ENCODE measurements around the gene MYH13. TPM values are rescaled to one million over a fixed set of nuclear protein-coding genes. Genes with fewer than 3 reads are reported as not detected.

The MYH13 gene
- total RNA-seq, 4 donors from 2014 or later, result not detected

DNA sequence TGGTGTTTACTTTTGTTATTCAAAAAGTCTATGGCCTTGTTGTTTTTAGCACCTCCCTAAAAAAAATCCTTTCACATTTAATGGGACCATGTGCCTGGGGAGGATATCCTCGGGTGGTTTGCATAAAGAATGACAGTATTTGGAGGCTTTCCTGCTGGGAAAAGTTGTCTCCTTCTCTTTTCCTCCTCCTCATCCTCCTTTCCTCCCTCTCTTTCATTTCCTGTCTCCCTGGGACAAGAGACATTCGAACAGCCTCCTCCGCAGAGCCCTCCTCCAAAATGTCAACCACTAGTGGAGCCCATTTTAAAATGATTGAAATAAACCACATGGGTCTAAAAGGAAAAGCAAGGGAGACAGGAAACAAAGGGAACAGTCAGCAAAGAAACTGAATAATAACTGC is 67.4 kb downstream of the MYH13 start:
- Histone ChIP-seq H3K27ac (no peak overlapping the region), H3K4me3 (no peak overlapping the region), H3K27me3 (no peaks in the 10 kb centered on the region), H3K36me3 (no peaks in the 10 kb centered on the region), H3K4me1 (no peaks in the 10 kb centered on the region), H3K9me3 (no peaks in the 10 kb centered on the region)
- DNase-seq (ENCODE audit: low spot score in 2 of 2), result no peak
- 36 to 43% methylated on average over 3 of the region's 3 CpGs for WGBS, 2 donors
- TF ChIP-seq EP300 (IDR thresholded peaks at IDR 0.05) (no peak), POLR2A (IDR thresholded peaks at IDR 0.05) (no peak)
- TF ChIP-seq, protein P1, sequence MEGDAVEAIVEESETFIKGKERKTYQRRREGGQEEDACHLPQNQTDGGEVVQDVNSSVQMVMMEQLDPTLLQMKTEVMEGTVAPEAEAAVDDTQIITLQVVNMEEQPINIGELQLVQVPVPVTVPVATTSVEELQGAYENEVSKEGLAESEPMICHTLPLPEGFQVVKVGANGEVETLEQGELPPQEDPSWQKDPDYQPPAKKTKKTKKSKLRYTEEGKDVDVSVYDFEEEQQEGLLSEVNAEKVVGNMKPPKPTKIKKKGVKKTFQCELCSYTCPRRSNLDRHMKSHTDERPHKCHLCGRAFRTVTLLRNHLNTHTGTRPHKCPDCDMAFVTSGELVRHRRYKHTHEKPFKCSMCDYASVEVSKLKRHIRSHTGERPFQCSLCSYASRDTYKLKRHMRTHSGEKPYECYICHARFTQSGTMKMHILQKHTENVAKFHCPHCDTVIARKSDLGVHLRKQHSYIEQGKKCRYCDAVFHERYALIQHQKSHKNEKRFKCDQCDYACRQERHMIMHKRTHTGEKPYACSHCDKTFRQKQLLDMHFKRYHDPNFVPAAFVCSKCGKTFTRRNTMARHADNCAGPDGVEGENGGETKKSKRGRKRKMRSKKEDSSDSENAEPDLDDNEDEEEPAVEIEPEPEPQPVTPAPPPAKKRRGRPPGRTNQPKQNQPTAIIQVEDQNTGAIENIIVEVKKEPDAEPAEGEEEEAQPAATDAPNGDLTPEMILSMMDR (IDR thresholded peaks at IDR 0.05), result no peak

DNA sequence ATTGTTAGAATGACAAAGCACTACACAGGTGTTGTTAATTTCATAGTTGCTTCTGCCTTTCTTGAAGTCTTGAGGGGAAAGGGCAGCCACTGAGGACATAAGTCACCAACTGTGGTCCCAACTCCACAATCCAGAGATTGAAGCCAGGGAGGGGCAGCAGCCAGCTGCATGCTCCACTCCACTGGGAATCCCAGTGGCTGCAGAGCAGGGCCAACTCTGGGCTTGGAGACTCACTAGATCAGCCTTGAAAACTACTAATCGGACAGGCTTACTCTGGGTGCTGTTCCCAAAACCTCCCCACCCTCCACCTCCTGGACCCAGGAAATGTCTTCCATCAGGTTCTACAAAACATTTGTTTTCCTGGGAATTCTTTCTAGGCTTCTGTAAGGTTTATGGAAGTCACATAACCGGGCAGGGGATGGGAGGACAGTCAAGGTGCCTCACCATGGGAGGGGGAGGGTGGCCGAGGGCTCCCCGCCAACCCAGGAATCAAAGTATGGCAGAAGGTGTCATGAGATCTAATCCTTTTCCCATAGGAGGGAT is 68.0 kb downstream of the MYH13 start:
- Histone ChIP-seq H3K27ac (no peak overlapping the region), H3K27me3 (no peaks in the 10 kb centered on the region), H3K9me3 (no peaks in the 10 kb centered on the region), H3K4me3 (no peak overlapping the region), H3K4me1 (no peaks in the 10 kb centered on the region), H3K36me3 (no peaks in the 10 kb centered on the region)
- 81 to 96% methylated on average over 4 of the region's 4 CpGs for WGBS, 2 donors
- no peak for DNase-seq (ENCODE audit: low spot score in 2 of 2)
- TF ChIP-seq EP300 (IDR thresholded peaks at IDR 0.05) (no peak), POLR2A (IDR thresholded peaks at IDR 0.05) (no peak)
- TF ChIP-seq, protein P1 (IDR thresholded peaks at IDR 0.05), result no peak

DNA sequence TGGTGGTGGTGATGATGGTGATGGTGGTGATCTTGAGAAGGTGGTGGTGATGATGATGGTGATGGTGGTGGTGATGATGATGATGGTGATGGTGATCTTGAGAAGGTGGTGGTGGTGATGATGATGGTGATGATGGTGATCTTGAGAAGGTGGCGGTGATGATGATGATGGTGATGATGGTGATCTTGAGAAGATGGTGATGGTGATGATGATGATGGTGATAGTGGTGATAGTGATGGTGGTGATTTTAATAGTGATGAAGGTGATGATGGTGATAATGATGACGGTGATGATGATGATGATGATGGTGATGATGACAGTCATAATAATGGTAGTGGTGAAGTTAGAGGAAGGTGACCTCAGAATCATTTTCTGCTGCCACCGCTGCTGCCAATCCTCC is 75.1 kb downstream of the MYH13 start:
- H3K27ac ChIP-seq, result no peak overlapping the region
- no peak overlapping the region for H3K4me3 ChIP-seq
- TF ChIP-seq, protein P1 (IDR thresholded peaks at IDR 0.05), result no peak
- TF ChIP-seq POLR2A (IDR thresholded peaks at IDR 0.05) (no peak), EP300 (IDR thresholded peaks at IDR 0.05) (no peak)
- H3K27me3 ChIP-seq, result no peaks in the 10 kb centered on the region
- H3K9me3 ChIP-seq, result no peaks in the 10 kb centered on the region
- no peaks in the 10 kb centered on the region for H3K36me3 ChIP-seq
- H3K4me1 ChIP-seq, result no peaks in the 10 kb centered on the region
- no peak for DNase-seq (ENCODE audit: low spot score in 2 of 2)
- 95 to 96% methylated on average over 3 of the region's 3 CpGs for WGBS, 2 donors

DNA sequence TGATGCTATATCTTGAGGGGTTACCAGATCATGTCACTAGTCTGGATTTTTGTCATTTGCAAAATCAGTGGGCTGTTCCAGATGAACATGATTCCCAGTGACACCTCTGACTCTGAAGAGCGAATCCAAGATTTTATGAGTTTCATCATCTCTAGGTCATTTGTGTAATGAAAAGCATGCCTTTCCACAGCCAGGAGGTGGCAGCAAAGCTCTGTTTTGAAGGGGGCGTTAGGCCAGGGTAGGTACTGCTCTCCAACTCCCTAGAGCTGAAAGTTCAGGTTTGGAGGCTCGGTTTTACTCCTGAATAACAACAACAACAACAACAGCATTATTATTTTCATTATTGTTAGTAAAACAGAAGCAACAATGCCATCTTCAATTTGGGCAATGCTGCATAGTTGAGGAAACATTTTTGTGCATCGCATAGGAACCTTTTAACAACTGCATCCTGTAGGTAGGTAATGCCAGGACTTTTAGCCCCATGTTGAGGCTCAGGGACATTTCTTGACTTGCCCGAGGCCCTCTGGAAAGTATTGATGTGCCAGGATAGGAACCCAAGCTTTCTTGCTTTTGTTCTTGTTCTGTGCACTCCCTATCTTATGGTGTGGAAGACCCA is 77.0 kb downstream of the MYH13 start:
- H3K36me3 ChIP-seq, result no peaks in the 10 kb centered on the region
- TF ChIP-seq, protein P1 (IDR thresholded peaks at IDR 0.05), result peak; percentile 32 to 64 (median 49)
- TF ChIP-seq EP300 (IDR thresholded peaks at IDR 0.05), result no peak
- DNase-seq (ENCODE audit: low spot score in 2 of 2), result peak in 1 of 2 donors; percentile 46

DNA sequence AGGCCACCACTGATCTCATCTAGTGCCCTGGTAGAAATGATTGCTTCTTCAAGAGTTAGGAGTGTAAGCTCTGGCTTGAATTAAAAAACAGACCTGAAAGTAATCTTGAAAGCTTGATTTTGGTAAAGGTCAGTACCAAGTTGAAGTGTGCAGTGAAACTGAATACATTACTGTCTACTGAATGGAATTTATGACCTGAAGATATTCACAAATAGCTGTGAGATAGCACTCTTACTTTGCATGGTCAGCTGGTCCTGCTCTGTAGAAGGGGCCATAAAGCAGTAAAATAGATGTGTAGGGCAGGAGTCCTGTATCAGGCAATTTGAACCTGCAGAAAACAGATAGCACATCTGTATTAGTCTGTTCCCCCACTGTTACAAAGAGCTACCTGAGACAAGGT is 78.6 kb downstream of the MYH13 start:
- H3K4me1 ChIP-seq, result no peaks in the 10 kb centered on the region
- H3K27ac ChIP-seq, result no peak overlapping the region
- no peaks in the 10 kb centered on the region for H3K27me3 ChIP-seq
- TF ChIP-seq EP300 (IDR thresholded peaks at IDR 0.05) (no peak), POLR2A (IDR thresholded peaks at IDR 0.05) (no peak)
- TF ChIP-seq, protein P1 (IDR thresholded peaks at IDR 0.05), result no peak
- H3K9me3 ChIP-seq, result no peaks in the 10 kb centered on the region
- H3K4me3 ChIP-seq, result no peak overlapping the region
- no peaks in the 10 kb centered on the region for H3K36me3 ChIP-seq
- DNase-seq (ENCODE audit: low spot score in 2 of 2), result no peak

More for the DNA sequence above, 77.0 kb downstream of the MYH13 start:
- Histone ChIP-seq H3K27me3 (no peaks in the 10 kb centered on the region), H3K9me3 (no peaks in the 10 kb centered on the region), H3K4me1 (no peaks in the 10 kb centered on the region), H3K4me3 (no peak overlapping the region), H3K27ac (no peak overlapping the region)
- 34 to 49% methylated on average over 5 of the region's 5 CpGs for WGBS, 2 donors
